Fibroblast of skin of left biceps (primary cell): ENCODE measurements around the gene FSTL5.
"Not testable (repeated sequence)": the region's sequence is repeated elsewhere in the genome, so short reads cannot be mapped to it uniquely, and the experiment has no call there.

ENCODE experiments used
- DNase-seq, 2 experiments: peaks; one replicate each; pipeline ENCODE4 v3.0.0-alpha.2; 2013; ENCODE audit warnings: low read depth in 2 of 2

Gene FSTL5

GRCh38 chr4:162103908-162104307, 59.9 kb downstream of the FSTL5 start:
- not testable (repeated sequence) for DNase-seq

GRCh38 chr4:162102713-162103112, 61.1 kb downstream of the FSTL5 start:
- no peak for DNase-seq

- peak; percentile 2 to 6 for DNase-seq
These were observed 62.5 kb downstream of the FSTL5 start for GRCh38 chr4:162101337-162101736.

- DNase-seq, result no peak
These were observed 88.1 kb downstream of the FSTL5 start for GRCh38 chr4:162075726-162076125.

GRCh38 chr4:162061214-162061613, 102.6 kb downstream of the FSTL5 start:
- DNase-seq, result no peak

GRCh38 chr4:162059656-162060055, 104.1 kb downstream of the FSTL5 start:
- no peak for DNase-seq

GRCh38 chr4:162056990-162057389, 106.8 kb downstream of the FSTL5 start:
- DNase-seq, result no peak

- no peak for DNase-seq
These were observed 117.7 kb downstream of the FSTL5 start for GRCh38 chr4:162046135-162046534.

- no peak for DNase-seq
These were observed 125.7 kb downstream of the FSTL5 start for GRCh38 chr4:162038112-162038511.

- DNase-seq, result no peak
These were observed 145.9 kb downstream of the FSTL5 start for GRCh38 chr4:162017863-162018262.

- DNase-seq, result no peak
These were observed 146.8 kb downstream of the FSTL5 start for GRCh38 chr4:162016991-162017390.

- no peak for DNase-seq
These were observed 147.6 kb downstream of the FSTL5 start for GRCh38 chr4:162016219-162016618.

- peak in 1 of 2 experiments; percentile 9 for DNase-seq
These were observed 148.7 kb downstream of the FSTL5 start for GRCh38 chr4:162015090-162015489.

- peak; percentile 38 to 59 for DNase-seq
These were observed 152.7 kb downstream of the FSTL5 start for GRCh38 chr4:162011089-162011488.

- peak; percentile 8 to 12 for DNase-seq
These were observed 153.4 kb downstream of the FSTL5 start for GRCh38 chr4:162010362-162010761.

GRCh38 chr4:161992317-161992716, 171.5 kb downstream of the FSTL5 start:
- DNase-seq, result no peak

- DNase-seq, result no peak
These were observed 172.0 kb downstream of the FSTL5 start for GRCh38 chr4:161991811-161992210.

GRCh38 chr4:161990721-161991120, 173.1 kb downstream of the FSTL5 start:
- DNase-seq, result no peak

GRCh38 chr4:161988946-161989345, 174.9 kb downstream of the FSTL5 start:
- DNase-seq, result no peak

- no peak for DNase-seq
These were observed 176.2 kb downstream of the FSTL5 start for GRCh38 chr4:161987611-161988010.

- DNase-seq, result no peak
These were observed 211.4 kb downstream of the FSTL5 start for GRCh38 chr4:161952382-161952781.

- DNase-seq, result peak; percentile 22 to 34
These were observed 213.7 kb downstream of the FSTL5 start for GRCh38 chr4:161949946-161950725.

GRCh38 chr4:161948026-161948770, 215.6 kb downstream of the FSTL5 start:
- no peak for DNase-seq
